GM21576 (cell line): ENCODE results near the gene FNTB.
A peak's percentile ranks its signal among the peaks of the same experiment; 100 is the strongest.

Experiments
- ATAC-seq: cut with Tn5 transposase; IDR thresholded peaks from one replicate; pipeline ENCODE4 v1.9.1; 2021; ENCODE audit warnings: mild to moderate bottlenecking, moderate library complexity; ENCODE audit not compliant: unreplicated experiment

Gene FNTB

DNA sequence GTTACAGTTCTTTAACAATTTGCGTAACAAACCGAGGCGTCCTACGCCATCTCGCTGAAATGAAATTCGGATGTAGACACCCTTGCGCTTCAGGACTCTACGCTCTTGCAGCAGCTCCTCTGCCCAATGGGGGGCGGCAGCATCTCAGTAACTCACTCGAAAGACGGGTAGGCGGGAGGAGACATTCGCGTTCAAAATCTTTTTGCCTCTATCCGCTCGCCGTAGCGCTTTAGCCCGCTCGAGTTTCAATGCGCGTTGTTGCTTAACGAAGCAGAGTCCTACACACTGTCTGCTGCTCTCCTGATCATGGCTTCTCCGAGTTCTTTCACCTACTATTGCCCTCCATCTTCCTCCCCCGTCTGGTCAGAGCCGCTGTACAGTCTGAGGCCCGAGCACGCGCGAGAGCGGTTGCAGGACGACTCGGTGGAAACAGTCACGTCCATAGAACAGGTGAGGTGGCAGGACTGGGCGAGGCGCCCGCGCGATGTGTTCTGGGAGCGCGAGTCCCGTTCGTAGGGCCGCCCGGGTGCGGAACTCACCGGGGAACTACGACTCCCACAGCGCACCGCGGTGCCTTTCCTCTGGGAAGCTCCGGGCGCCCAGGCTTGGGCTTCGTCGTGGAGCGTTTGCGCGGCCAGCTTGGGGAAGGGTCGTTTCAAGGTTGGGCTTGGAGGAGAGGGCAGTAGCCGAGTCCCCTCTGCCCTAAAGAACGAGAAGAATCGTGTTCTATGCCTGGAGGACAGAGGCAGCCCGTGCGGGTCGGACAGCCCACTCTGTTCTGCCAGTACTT, at the start of gene FNTB:
Gene FNTB, plus strand, starts transcription at position 248 of the 790 bp plus-strand sequence. Its CDS starts 59 bp downstream, at position 307.
- peak; percentile 84 for ATAC-seq

DNA sequence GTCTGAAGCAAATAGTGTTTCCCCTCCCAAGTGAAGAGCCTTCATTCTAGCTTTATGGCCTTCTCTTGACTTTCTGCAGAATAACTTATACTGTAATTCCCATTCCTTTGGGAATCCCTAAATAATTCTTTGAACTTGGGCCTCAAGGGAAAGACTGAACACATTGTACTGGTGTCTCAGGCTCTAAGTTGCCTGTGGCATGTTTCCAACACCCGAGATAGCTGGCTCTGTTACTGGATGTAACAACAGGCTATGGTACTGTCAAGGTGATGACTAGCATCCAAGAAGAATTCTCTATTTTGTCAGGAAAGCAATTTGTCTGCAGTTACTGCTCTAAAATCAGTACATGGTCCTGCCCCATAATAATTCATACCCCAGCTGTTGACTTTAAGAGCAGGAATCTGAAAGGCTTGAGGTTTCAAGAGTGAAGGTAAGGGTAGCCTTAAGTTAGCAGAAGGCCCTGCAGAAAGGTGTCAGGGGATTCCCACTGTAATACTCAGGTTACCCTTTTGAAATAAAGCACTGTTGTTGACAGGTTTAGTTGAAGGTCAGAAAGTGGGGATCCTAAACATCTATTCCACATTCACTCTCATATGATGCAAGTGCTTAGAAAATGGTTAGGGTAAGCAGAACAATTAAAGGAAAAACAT, 49.4 kb upstream of the FNTB start:
- no peak for ATAC-seq

- no peak for ATAC-seq
These were observed 48.9 kb upstream of the FNTB start for GRCh38 chr14:64937821-64938193.

GRCh38 chr14:64938972-64939816, 47.5 kb upstream of the FNTB start:
- no peak for ATAC-seq

- ATAC-seq: no peak
These were observed 46.9 kb upstream of the FNTB start for GRCh38 chr14:64939817-64940190.

DNA sequence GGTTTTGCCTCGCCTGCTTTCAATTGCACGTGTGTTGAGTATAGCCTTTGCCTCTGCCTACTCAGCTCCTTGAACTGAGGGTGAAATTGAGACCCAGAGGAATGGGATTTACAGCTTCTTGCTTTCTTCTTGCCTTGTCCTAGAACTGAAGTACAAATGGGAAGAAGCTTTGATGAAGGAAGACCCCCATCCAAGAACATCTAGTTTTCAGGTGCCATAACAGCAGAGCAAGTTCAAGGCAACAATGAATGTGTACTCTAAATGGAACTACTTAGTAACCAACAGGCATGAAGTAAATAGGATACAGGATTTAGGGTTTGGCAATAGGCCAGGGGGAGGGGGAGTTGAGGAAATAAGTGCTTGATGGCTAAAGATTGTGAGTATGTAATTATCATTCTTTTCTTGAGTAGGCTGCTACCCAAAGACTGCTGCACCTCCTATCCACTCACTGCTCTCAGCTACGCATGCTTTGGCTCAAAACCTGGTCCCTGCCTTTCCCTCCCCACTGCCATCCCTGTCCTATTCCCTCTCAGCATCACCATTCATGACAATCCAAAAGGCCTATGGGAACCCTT, 46.3 kb upstream of the FNTB start:
- ATAC-seq: no peak

- ATAC-seq: no peak
These were observed 44.1 kb upstream of the FNTB start, which contains the start of gene GPX2 for GRCh38 chr14:64942531-64943111. GPX2 (minus strand) TSS chr14:64942745; CDS start chr14:64942726, 19 bp downstream.

GRCh38 chr14:64943556-64943955, 43.1 kb upstream of the FNTB start:
- no peak for ATAC-seq

GRCh38 chr14:64944041-64944440, 42.7 kb upstream of the FNTB start:
- no peak for ATAC-seq

DNA sequence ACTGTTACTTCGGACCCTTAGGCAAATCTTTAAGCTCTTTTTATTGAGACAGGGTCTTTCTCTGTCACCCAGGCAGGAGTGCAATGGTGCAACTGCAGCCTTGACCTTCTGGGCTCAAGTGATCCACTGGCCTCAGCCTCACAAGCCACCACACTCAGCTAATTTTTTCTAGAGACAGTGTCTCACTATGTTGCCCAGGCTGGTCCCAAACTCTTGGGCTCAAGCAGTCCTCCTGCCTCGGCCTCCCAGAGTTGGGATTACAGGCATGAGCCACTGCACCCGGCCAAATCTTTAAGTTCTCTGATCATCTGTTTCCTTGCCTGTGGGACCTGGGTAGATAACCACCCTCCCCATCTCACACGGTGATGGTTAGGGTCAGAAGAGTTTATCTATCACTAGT, 41.8 kb upstream of the FNTB start:
- ATAC-seq: no peak

DNA sequence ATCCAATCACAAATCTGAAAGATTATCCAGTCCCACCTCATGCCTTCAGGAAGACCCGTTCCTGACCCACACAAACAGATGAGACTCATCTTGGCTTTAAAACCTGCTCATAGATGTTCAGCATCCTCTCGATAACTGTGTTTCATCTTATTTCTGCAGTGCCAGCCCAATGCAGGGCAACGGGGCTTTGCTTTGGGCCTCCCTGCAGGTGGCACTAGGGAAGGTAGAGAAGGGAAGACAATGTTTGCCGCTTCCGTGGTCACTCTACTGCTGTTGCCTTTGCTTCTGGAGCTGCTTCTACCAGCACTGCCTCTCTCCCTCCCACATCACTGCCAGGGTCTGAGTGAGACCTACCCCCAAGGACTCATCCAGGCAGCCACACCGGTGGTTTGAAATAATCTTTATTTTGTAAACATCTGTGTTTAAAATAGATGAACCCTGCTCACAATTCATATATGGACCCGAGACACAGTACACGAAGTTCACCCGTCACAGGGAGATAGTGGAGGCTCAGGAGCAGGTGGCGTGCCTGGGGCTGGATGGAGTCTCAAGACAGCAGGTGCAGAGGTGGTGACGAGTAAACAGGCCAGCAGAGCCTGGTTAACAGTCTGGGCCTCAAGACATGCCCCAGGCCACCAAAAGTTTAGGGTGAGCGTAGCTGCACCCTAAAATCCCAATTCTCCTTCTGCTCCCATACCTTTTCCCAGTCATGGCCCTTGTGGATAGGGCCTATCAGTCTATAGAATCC, 41.1 kb upstream of the FNTB start:
- no peak for ATAC-seq

- ATAC-seq: no peak
These were observed 40.2 kb upstream of the FNTB start for GRCh38 chr14:64946310-64947045.

GRCh38 chr14:64947710-64948611, 38.7 kb upstream of the FNTB start:
- ATAC-seq: no peak

- ATAC-seq: no peak
These were observed 38.0 kb upstream of the FNTB start for GRCh38 chr14:64948612-64949210.

GRCh38 chr14:64950889-64951288, 35.8 kb upstream of the FNTB start:
- ATAC-seq: no peak

DNA sequence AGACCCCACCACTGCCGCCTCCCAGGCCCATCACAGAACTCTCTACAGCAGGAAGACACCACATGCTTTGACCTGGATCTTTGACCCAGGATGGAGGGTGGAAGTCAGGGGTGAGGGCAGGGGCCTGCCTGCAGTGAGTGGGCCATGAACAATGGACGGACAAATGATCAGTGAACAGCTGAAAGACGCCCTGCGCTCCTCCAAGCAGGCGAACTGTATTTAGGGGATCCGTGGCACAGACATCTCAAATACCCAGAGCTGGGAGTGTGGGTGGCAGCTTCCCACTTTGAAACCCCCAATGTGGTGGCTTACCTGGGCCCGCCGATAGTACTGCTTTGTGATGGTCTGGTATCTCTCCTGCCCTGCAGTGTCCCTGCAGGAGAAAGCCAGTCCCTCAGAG, 35.4 kb upstream of the FNTB start:
- no peak for ATAC-seq

DNA sequence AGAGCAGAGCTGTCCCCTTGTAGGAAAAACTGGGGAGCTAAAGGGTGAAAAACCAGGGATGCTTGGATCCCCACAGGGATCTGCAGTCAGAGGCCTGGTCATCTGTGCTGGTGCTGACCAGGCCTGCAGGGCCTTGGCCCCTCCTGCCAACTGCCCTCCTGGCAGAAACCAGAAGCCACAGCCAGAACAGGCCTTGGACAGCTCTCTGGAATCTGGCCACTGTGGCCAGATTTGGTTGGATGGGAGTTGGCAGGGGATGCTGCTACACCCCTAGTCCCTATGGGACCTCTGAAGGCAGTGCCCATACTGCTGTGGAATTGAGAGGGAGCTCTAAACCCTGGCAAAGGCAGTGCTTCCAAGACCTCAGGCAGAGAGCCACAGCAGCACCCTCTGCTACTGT, 35.0 kb upstream of the FNTB start:
- ATAC-seq: no peak
